Ovary (tissue), 3 donors: Measurements from ENCODE around the gene NEK1.

ENCODE experiments used
- CTCF ChIP-seq, 3 donors: fragments of 450-650 bp in 2 of 3; fragments of 200-600 bp in 1 of 3; IDR thresholded peaks; one replicate each; pipeline versions ENCODE4 v1.5.1 to v1.8.0; 2016 to 2022; ENCODE audit warnings: antibody characterized with exemption in 3 of 3, mild to moderate bottlenecking in 1 of 3
- POLR2A ChIP-seq: fragments of 450-650 bp; IDR thresholded peaks from one replicate; pipeline ENCODE4 v1.6.1; 2017; ENCODE audit warnings: antibody characterized with exemption, mild to moderate bottlenecking, moderate library complexity
- donor health status: DM: no; HTN: no; CAD: no.

GRCh38 chr4:169557061-169557636, 55.2 kb downstream of the NEK1 start:
- TF ChIP-seq CTCF (IDR thresholded peaks at IDR 0.05) (no peak), POLR2A (no peak)
